SK-N-SH (cell line): ENCODE data around the gene KLHDC3.

Experiments used
- EP300 ChIP-seq, 2 experiments: IDR thresholded peaks; 2 replicates each; pipeline versions ENCODE4 v1.4.0 to v1.6.1; 2012; ENCODE audit warnings: borderline replicate concordance in 1 of 2, low read depth in 1 of 2, low read length in 1 of 2
- NRF1 ChIP-seq: IDR thresholded peaks from 2 replicates; pipeline ENCODE4 v1.6.1; 2012; ENCODE audit warnings: low read depth, mild to moderate bottlenecking, low read length
- RCOR1 ChIP-seq: fragments of 150-350 bp; IDR thresholded peaks from 2 replicates; pipeline ENCODE4 v1.6.1; 2017; ENCODE audit warnings: antibody characterized with exemption, low read length
- TF ChIP-seq, protein P1 (sequence below): fragments of 200-600 bp; sonication (generic); IDR thresholded peaks from 2 replicates; pipeline ENCODE4 v1.6.1; 2017; ENCODE audit warnings: antibody characterized with exemption, mild to moderate bottlenecking, moderate library complexity
- TF ChIP-seq, protein P2 (sequence below): IDR thresholded peaks from 2 replicates; pipeline ENCODE4 v1.4.0; 2012; ENCODE audit warnings: low read depth, borderline replicate concordance

DNA sequence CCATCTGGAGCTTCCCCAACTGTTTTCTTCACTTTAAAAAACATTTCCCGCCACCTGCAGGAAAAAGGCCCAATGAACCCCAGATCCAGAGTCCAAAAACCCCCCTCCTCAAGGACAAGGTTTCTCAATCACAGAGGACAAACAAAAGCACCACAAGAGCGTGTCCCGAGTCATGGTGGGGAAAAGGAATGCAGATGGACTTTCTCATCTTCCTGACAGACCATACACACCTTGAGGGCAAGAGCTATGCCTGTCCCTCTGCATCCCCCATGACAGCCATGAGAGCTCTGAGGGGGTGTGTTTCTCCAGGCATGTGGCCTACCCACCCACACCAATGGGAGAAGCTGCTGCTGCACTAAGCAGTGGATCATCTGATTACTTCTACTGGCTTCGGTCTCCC, 44.1 kb upstream of the KLHDC3 start:
- TF ChIP-seq, protein P1, sequence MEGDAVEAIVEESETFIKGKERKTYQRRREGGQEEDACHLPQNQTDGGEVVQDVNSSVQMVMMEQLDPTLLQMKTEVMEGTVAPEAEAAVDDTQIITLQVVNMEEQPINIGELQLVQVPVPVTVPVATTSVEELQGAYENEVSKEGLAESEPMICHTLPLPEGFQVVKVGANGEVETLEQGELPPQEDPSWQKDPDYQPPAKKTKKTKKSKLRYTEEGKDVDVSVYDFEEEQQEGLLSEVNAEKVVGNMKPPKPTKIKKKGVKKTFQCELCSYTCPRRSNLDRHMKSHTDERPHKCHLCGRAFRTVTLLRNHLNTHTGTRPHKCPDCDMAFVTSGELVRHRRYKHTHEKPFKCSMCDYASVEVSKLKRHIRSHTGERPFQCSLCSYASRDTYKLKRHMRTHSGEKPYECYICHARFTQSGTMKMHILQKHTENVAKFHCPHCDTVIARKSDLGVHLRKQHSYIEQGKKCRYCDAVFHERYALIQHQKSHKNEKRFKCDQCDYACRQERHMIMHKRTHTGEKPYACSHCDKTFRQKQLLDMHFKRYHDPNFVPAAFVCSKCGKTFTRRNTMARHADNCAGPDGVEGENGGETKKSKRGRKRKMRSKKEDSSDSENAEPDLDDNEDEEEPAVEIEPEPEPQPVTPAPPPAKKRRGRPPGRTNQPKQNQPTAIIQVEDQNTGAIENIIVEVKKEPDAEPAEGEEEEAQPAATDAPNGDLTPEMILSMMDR, result no peak
- TF ChIP-seq RCOR1 (no peak), EP300 (IDR thresholded peaks at IDR 0.05; ENCODE audit: borderline replicate concordance in 1 of 2, low read depth in 1 of 2, low read length in 1 of 2) (no peak), NRF1 (no peak)
- TF ChIP-seq, protein P2, sequence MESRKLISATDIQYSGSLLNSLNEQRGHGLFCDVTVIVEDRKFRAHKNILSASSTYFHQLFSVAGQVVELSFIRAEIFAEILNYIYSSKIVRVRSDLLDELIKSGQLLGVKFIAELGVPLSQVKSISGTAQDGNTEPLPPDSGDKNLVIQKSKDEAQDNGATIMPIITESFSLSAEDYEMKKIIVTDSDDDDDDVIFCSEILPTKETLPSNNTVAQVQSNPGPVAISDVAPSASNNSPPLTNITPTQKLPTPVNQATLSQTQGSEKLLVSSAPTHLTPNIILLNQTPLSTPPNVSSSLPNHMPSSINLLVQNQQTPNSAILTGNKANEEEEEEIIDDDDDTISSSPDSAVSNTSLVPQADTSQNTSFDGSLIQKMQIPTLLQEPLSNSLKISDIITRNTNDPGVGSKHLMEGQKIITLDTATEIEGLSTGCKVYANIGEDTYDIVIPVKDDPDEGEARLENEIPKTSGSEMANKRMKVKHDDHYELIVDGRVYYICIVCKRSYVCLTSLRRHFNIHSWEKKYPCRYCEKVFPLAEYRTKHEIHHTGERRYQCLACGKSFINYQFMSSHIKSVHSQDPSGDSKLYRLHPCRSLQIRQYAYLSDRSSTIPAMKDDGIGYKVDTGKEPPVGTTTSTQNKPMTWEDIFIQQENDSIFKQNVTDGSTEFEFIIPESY, result no peak
